ENCODE data around the gene INKA2.

Gene INKA2

DNA sequence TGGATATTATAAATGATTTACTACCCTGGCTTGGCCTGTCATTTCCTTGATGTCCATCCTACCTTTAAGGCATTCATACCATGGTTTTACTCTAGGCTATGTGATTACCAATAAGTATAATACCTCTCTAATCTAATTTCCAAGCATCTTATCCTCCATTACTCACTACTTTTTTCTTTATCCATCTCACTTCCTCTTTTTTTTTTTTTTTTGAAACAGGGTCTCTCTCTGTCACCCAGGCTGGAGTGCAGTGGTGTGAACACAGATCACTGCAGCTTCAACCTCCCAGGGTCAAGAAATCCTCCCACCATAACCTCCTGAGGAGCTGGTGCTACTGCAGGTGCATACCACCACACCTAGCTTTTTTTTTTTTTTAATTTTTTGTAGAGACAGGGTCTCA, 39.9 kb downstream of the INKA2 start:
- no peak for DNase-seq

GRCh38 chr1:111696330-111696729, 42.9 kb downstream of the INKA2 start:
- DNase-seq, result no peak

DNA sequence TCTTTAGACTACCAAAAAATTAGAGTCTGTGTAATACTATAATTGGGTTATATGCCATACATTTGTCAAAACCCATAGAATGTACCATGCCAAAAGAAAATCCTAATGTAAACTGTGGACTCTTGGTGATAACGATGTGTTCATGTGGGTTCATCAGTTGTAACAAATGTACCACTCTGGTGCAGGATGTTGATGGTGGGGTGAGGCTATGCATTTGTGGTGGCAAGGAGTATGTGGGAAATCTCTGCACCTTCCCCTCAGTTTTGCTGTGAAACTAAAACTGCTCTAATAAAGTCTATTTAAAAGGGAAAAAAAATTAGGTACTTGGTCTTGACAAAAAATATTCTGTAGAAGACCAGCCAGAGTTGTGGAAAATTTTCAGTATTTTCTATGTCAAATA, 43.4 kb downstream of the INKA2 start:
- no peak for DNase-seq

GRCh38 chr1:111691886-111692285, 47.3 kb downstream of the INKA2 start:
- DNase-seq, result no peak

DNA sequence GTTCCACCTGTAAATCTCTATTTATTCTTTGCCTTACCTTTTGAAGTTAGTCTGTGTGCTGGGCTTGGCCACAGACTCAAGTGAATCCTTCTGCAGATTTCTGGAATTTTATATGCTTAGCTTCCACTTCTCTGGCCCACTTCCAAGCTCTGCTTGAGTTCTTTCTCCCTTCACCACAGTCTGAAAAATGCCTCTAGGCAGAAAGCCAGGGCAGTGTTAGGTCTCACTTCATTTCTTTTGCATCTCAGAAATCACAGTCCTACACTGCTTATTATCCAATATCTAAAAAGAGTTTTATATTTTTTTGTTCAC, 48.9 kb downstream of the INKA2 start:
- peak; percentile 97 for DNase-seq

Measured in fibroblast of skin of scalp (primary cell).